ENCODE measurements around the gene FAM107B.

- TF ChIP-seq ZNF629 (tag by site-specific recombination; IDR thresholded peaks at IDR 0.05) (no peak), CTCF (tag by site-specific recombination; IDR thresholded peaks at IDR 0.05) (no peak), ZNF660 (tag by site-specific recombination; IDR thresholded peaks at IDR 0.05) (no peak), ZNF146 (tag by site-specific recombination; IDR thresholded peaks at IDR 0.05) (no peak), ZNF558 (tag by site-specific recombination; IDR thresholded peaks at IDR 0.05) (no peak)
- TF ChIP-seq, protein P1, sequence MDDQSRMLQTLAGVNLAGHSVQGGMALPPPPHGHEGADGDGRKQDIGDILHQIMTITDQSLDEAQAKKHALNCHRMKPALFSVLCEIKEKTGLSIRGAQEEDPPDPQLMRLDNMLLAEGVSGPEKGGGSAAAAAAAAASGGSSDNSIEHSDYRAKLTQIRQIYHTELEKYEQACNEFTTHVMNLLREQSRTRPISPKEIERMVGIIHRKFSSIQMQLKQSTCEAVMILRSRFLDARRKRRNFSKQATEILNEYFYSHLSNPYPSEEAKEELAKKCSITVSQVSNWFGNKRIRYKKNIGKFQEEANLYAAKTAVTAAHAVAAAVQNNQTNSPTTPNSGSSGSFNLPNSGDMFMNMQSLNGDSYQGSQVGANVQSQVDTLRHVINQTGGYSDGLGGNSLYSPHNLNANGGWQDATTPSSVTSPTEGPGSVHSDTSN (CRISPR knock-in tag; IDR thresholded peaks at IDR 0.05) = no peak
Measured at GRCh38 chr10:14478201-14478600, 296.5 kb downstream of the FAM107B start.

All from HEK293 (cell line).